ENCODE results near the gene VPS4B. TPM values are rescaled to one million over a fixed set of nuclear protein-coding genes. Genes with fewer than 3 reads are reported as not detected.

Gene VPS4B
- total RNA-seq, 1 experiment from 2014 or later: 35.0 TPM

- Mint-ChIP-seq H3K9me3 (ENCODE audit: unreplicated experiment) (no peaks in the 10 kb centered on the region), H3K36me3 (ENCODE audit: insufficient read depth, unreplicated experiment) (peaks cover 9% of the 10 kb centered on the region), H3K4me3 (ENCODE audit: unreplicated experiment) (no peak overlapping the region), H3K27ac (ENCODE audit: unreplicated experiment) (no peak overlapping the region), H3K4me1 (ENCODE audit: low read depth, unreplicated experiment) (no peaks in the 10 kb centered on the region), H3K27me3 (ENCODE audit: insufficient read depth, unreplicated experiment) (no peaks in the 10 kb centered on the region)
- intact Hi-C loops (cut with micrococcal nuclease; ENCODE audit: unreplicated experiment): no loop called here
- Histone ChIP-seq H3K36me3 (ENCODE audit: control insufficient read depth, insufficient read depth, low read length) (no peaks in the 10 kb centered on the region), H3K27me3 (replicated peaks; ENCODE audit: control insufficient read depth, insufficient read depth, low read length) (no peaks in the 10 kb centered on the region), H3K9me3 (no peaks in the 10 kb centered on the region), H3K4me3 (ENCODE audit: low read depth, low read length) (no peak overlapping the region), H3K4me1 (no peaks in the 10 kb centered on the region)
- no peak for TF ChIP-seq CTCF (IDR thresholded peaks at IDR 0.05; ENCODE audit: insufficient read depth in 1 of 2, low read depth in 1 of 2, low read length in 1 of 2, severe bottlenecking in 1 of 2, unreplicated experiment in 1 of 2)
- ChIA-PET CTCF (no interaction called here), POLR2A (no interaction called here)
- no peak for DNase-seq
- BruUV-seq (replicated peaks): no TSS peak
These were observed 34.4 kb downstream of the VPS4B start for GRCh38 chr18:63387861-63388260.

- ChIA-PET POLR2A (no interaction called here), CTCF (no interaction called here)
- Histone ChIP-seq H3K4me1 (no peaks in the 10 kb centered on the region), H3K9me3 (no peaks in the 10 kb centered on the region), H3K4me3 (ENCODE audit: low read depth, low read length) (no peak overlapping the region), H3K36me3 (ENCODE audit: control insufficient read depth, insufficient read depth, low read length) (no peaks in the 10 kb centered on the region), H3K27me3 (replicated peaks; ENCODE audit: control insufficient read depth, insufficient read depth, low read length) (no peaks in the 10 kb centered on the region)
- DNase-seq: no peak
- Mint-ChIP-seq H3K9me3 (ENCODE audit: unreplicated experiment) (no peaks in the 10 kb centered on the region), H3K27ac (ENCODE audit: unreplicated experiment) (no peak overlapping the region), H3K4me3 (ENCODE audit: unreplicated experiment) (no peak overlapping the region), H3K27me3 (ENCODE audit: insufficient read depth, unreplicated experiment) (no peaks in the 10 kb centered on the region), H3K36me3 (ENCODE audit: insufficient read depth, unreplicated experiment) (no peaks in the 10 kb centered on the region), H3K4me1 (ENCODE audit: low read depth, unreplicated experiment) (peaks cover 13% of the 10 kb centered on the region)
- intact Hi-C loops (cut with micrococcal nuclease; ENCODE audit: unreplicated experiment): no loop called here
- no peak for TF ChIP-seq CTCF (IDR thresholded peaks at IDR 0.05; ENCODE audit: insufficient read depth in 1 of 2, low read depth in 1 of 2, low read length in 1 of 2, severe bottlenecking in 1 of 2, unreplicated experiment in 1 of 2)
- BruUV-seq (replicated peaks): no TSS peak
These were observed 39.4 kb downstream of the VPS4B start for GRCh38 chr18:63382843-63383242.

- Mint-ChIP-seq H3K27me3 (ENCODE audit: insufficient read depth, unreplicated experiment) (no peaks in the 10 kb centered on the region), H3K36me3 (ENCODE audit: insufficient read depth, unreplicated experiment) (no peaks in the 10 kb centered on the region), H3K4me1 (ENCODE audit: low read depth, unreplicated experiment) (peaks cover 13% of the 10 kb centered on the region), H3K4me3 (ENCODE audit: unreplicated experiment) (no peak overlapping the region), H3K27ac (ENCODE audit: unreplicated experiment) (no peak overlapping the region), H3K9me3 (ENCODE audit: unreplicated experiment) (no peaks in the 10 kb centered on the region)
- Histone ChIP-seq H3K36me3 (ENCODE audit: control insufficient read depth, insufficient read depth, low read length) (no peaks in the 10 kb centered on the region), H3K4me3 (ENCODE audit: low read depth, low read length) (no peak overlapping the region), H3K9me3 (no peaks in the 10 kb centered on the region), H3K4me1 (no peaks in the 10 kb centered on the region), H3K27me3 (replicated peaks; ENCODE audit: control insufficient read depth, insufficient read depth, low read length) (no peaks in the 10 kb centered on the region)
- intact Hi-C loops (cut with micrococcal nuclease; ENCODE audit: unreplicated experiment): no loop called here
- DNase-seq: no peak
- CTCF ChIA-PET: no interaction called here
- TF ChIP-seq CTCF (IDR thresholded peaks at IDR 0.05; ENCODE audit: insufficient read depth in 1 of 2, low read depth in 1 of 2, low read length in 1 of 2, severe bottlenecking in 1 of 2, unreplicated experiment in 1 of 2): no peak
- BruUV-seq (replicated peaks): no TSS peak
- POLR2A ChIA-PET: no interaction called here
These were observed 42.7 kb downstream of the VPS4B start for GRCh38 chr18:63379639-63379962.
